GM23338 (cell line): ENCODE data around the gene TM9SF4. TPM values are rescaled to one million over a fixed set of nuclear protein-coding genes. Genes with fewer than 3 reads are reported as not detected.

Experiments used
- ATAC-seq: fragments of 200-7000 bp; cut with Tn5 transposase; 3 replicates; pipeline ENCODE4 v1.9.1; 2020
- DNase-seq: peaks from one replicate; pipeline ENCODE4 v3.0.0-alpha.2; 2015; ENCODE audit warnings: low spot score
- H2AFZ ChIP-seq: fragments of 200-600 bp; sonication (generic); 2 replicates; pipeline ENCODE4 v1.8.0; 2016; ENCODE audit warnings: antibody characterized with exemption, mild to moderate bottlenecking, moderate library complexity
- H3F3A ChIP-seq: fragments of 200-600 bp; sonication (generic); replicated peaks from 2 replicates; pipeline ENCODE4 v1.8.0; 2017; ENCODE audit warnings: antibody characterized with exemption, mixed run types, low read depth
- H3K27ac ChIP-seq: fragments of 200-600 bp; sonication (generic); 2 replicates; pipeline ENCODE4 v1.6.1; 2016; ENCODE audit warnings: low read depth
- H3K27me3 ChIP-seq: fragments of 200-600 bp; sonication (generic); 2 replicates; pipeline ENCODE4 v1.8.0; 2016; ENCODE audit warnings: mild to moderate bottlenecking, mixed run types, moderate library complexity; ENCODE audit not compliant: insufficient read depth
- H3K36me3 ChIP-seq: fragments of 200-600 bp; sonication (generic); 2 replicates; pipeline ENCODE4 v1.8.0; 2016; ENCODE audit warnings: mild to moderate bottlenecking; ENCODE audit not compliant: insufficient read depth
- H3K4me1 ChIP-seq: fragments of 200-600 bp; sonication (generic); 2 replicates; pipeline ENCODE4 v1.8.0; 2016; ENCODE audit warnings: mild to moderate bottlenecking, moderate library complexity; ENCODE audit not compliant: insufficient read depth
- H3K4me2 ChIP-seq: fragments of 200-600 bp; sonication (generic); 2 replicates; pipeline ENCODE4 v1.7.1; 2017; ENCODE audit warnings: mixed run types
- H3K4me3 ChIP-seq: fragments of 200-600 bp; sonication (generic); 2 replicates; pipeline ENCODE4 v1.6.1; 2016; ENCODE audit warnings: mixed run types
- H3K79me2 ChIP-seq: fragments of 200-600 bp; sonication (generic); replicated peaks from 2 replicates; pipeline ENCODE4 v1.8.0; 2017; ENCODE audit warnings: mild to moderate bottlenecking; ENCODE audit not compliant: insufficient read depth
- H3K9me2 ChIP-seq: fragments of 200-600 bp; sonication (generic); 2 replicates; pipeline ENCODE4 v1.8.0; 2017; ENCODE audit not compliant: insufficient read depth
- H4K20me1 ChIP-seq: fragments of 200-600 bp; sonication (generic); replicated peaks from 2 replicates; pipeline ENCODE4 v1.8.0; 2017; ENCODE audit warnings: mild to moderate bottlenecking; ENCODE audit not compliant: insufficient read depth
- H3K27ac Mint-ChIP-seq: 2 replicates; pipeline ENCODE4 v1.8.0; 2020; ENCODE audit warnings: inconsistent platforms, mild to moderate bottlenecking, moderate library complexity, mixed read lengths
- H3K27me3 Mint-ChIP-seq: 3 replicates; pipeline ENCODE4 v1.8.0; 2022; ENCODE audit warnings: low read depth, mild to moderate bottlenecking, moderate library complexity, mixed read lengths, inconsistent platforms; ENCODE audit not compliant: insufficient read depth, poor library complexity
- H3K36me3 Mint-ChIP-seq: 3 replicates; pipeline ENCODE4 v1.8.0; 2021; ENCODE audit warnings: low read depth, mild to moderate bottlenecking, inconsistent platforms, moderate library complexity, mixed read lengths
- H3K4me1 Mint-ChIP-seq: 3 replicates; pipeline ENCODE4 v1.8.0; 2020; ENCODE audit warnings: mild to moderate bottlenecking, inconsistent platforms, mixed read lengths
- H3K4me3 Mint-ChIP-seq: 3 replicates; pipeline ENCODE4 v1.8.0; 2021; ENCODE audit warnings: moderate library complexity, mild to moderate bottlenecking, inconsistent platforms, mixed read lengths
- H3K9me3 Mint-ChIP-seq: 3 replicates; pipeline ENCODE4 v1.8.0; 2020; ENCODE audit warnings: moderate library complexity, mild to moderate bottlenecking, inconsistent platforms, mixed read lengths
- CREB1 ChIP-seq: fragments of 250-450 bp; sonication (Bioruptor Pico); IDR thresholded peaks from 2 replicates; pipeline ENCODE4 v1.5.0; 2020; ENCODE audit warnings: low read depth, mild to moderate bottlenecking, moderate library complexity
- CTCF ChIP-seq, 2 experiments: fragments of 200-600 bp in 1 of 2; sonication (generic) in 1 of 2; conservative IDR thresholded peaks; 2 replicates each; pipeline versions ENCODE4 v1.5.1 to v1.6.1; 2016 to 2017; ENCODE audit warnings: antibody characterized with exemption in 2 of 2, low read depth in 2 of 2, mild to moderate bottlenecking in 2 of 2, moderate library complexity in 1 of 2
- ETS1 ChIP-seq: IDR thresholded peaks from 2 replicates; pipeline ENCODE4 v1.6.1; 2016; ENCODE audit warnings: antibody characterized with exemption
- EZH2phosphoT487 ChIP-seq: fragments of 200-600 bp; sonication (generic); IDR thresholded peaks from one replicate; pipeline ENCODE4 v1.8.1; 2018; ENCODE audit warnings: antibody characterized with exemption; ENCODE audit not compliant: unreplicated experiment
- NANOG ChIP-seq: IDR thresholded peaks from 2 replicates; pipeline ENCODE4 v1.6.1; 2016; ENCODE audit warnings: antibody characterized with exemption, borderline replicate concordance
- POLR2AphosphoS5 ChIP-seq: IDR thresholded peaks from 2 replicates; pipeline ENCODE4 v1.6.1; 2016; ENCODE audit warnings: antibody characterized with exemption, low read depth
- STAT1 ChIP-seq: IDR thresholded peaks from one replicate; pipeline ENCODE4 v1.6.1; 2016; ENCODE audit warnings: antibody characterized with exemption; ENCODE audit not compliant: unreplicated experiment
- ZNF114 ChIP-seq: fragments of 250-450 bp; sonication (Bioruptor Pico); IDR thresholded peaks from 2 replicates; pipeline ENCODE4 v1.5.0; 2020; ENCODE audit warnings: mild to moderate bottlenecking, moderate library complexity
- ZNF331 ChIP-seq: fragments of 250-450 bp; sonication (Bioruptor Pico); IDR thresholded peaks from 2 replicates; pipeline ENCODE4 v1.5.0; 2020; ENCODE audit warnings: low read depth, mild to moderate bottlenecking, moderate library complexity
- ZNF462 ChIP-seq: fragments of 250-450 bp; sonication (Bioruptor Pico); IDR thresholded peaks from 2 replicates; pipeline ENCODE4 v1.5.0; 2020; ENCODE audit warnings: mild to moderate bottlenecking, moderate library complexity
- polyA plus RNA-seq: library from polyadenylated mRNA; unstranded; fragments of >200 nt; fragmentation: Nextera tagmentation; extraction: Ambion mirVana; gene quantifications from 2 replicates; pipeline ENCODE4 v1.2.1, GENCODE V29; 2016
- total RNA-seq: library from RNA; depleted of rRNA; stranded (reverse); fragments of >200 nt; shearing (Covaris generic); gene quantifications from 2 replicates; pipeline ENCODE4 v1.2.3, GENCODE V29; 2014

TM9SF4 gene
- total and polyA plus RNA-seq, 2 experiments from 2014 or later, result 20.4 to 52.6 TPM

GRCh38 chr20:32078322-32078721 is 31.2 kb upstream of the TM9SF4 start:
- H3K36me3 Mint-ChIP-seq, result no peaks in the 10 kb centered on the region; the same call in 2 of the 3 replicates
- no peaks in the 10 kb centered on the region for H3K9me3 Mint-ChIP-seq
- no peaks in the 10 kb centered on the region for H3F3A ChIP-seq
- H3K4me1 Mint-ChIP-seq, result no peaks in the 10 kb centered on the region
- H3K4me3 Mint-ChIP-seq, result no peak overlapping the region
- no peaks in the 10 kb centered on the region for H4K20me1 ChIP-seq
- 0 out of 2 replicates have a peak, but pooled peaks cover 4% of the 10 kb centered on the region for H3K9me2 ChIP-seq
- H3K4me3 ChIP-seq, result no peak overlapping the region
- H2AFZ ChIP-seq, result no peak overlapping the region
- H3K4me1 ChIP-seq, result no peaks in the 10 kb centered on the region
- TF ChIP-seq ETS1 (no peak), NANOG (no peak), STAT1 (no peak), POLR2AphosphoS5 (no peak), ZNF331 (CRISPR knock-in tag) (no peak), EZH2phosphoT487 (no peak), CREB1 (CRISPR knock-in tag) (no peak), CTCF (conservative IDR thresholded peaks at IDR 0.05; ENCODE audit: low read depth in 2 of 2) (no peak)
- no peak for ATAC-seq
- no peaks in the 10 kb centered on the region for H3K79me2 ChIP-seq
- no peaks in the 10 kb centered on the region for H3K27me3 ChIP-seq
- H3K27me3 Mint-ChIP-seq, result peaks cover 4% of the 10 kb centered on the region
- no peak overlapping the region for H3K27ac ChIP-seq
- no peak overlapping the region for H3K4me2 ChIP-seq
- H3K27ac Mint-ChIP-seq, result no peak overlapping the region
- H3K36me3 ChIP-seq, result no peaks in the 10 kb centered on the region
- DNase-seq, result no peak

- ATAC-seq, result no peak
- no peak overlapping the region for H3K4me3 Mint-ChIP-seq
- Histone ChIP-seq H2AFZ (0 out of 2 replicates have a peak overlapping the region, but pooled peaks have one; percentile 79), H3K4me3 (no peak overlapping the region), H3K36me3 (no peaks in the 10 kb centered on the region), H3K4me2 (no peak overlapping the region), H3K27me3 (no peaks in the 10 kb centered on the region), H4K20me1 (no peaks in the 10 kb centered on the region), H3F3A (no peaks in the 10 kb centered on the region), H3K4me1 (no peaks in the 10 kb centered on the region), H3K79me2 (no peaks in the 10 kb centered on the region), H3K9me2 (0 out of 2 replicates have a peak, but pooled peaks cover 4% of the 10 kb centered on the region), H3K27ac (no peak overlapping the region)
- peaks cover 4% of the 10 kb centered on the region for H3K27me3 Mint-ChIP-seq
- H3K9me3 Mint-ChIP-seq, result no peaks in the 10 kb centered on the region
- H3K27ac Mint-ChIP-seq, result no peak overlapping the region
- no peaks in the 10 kb centered on the region; the same call in 2 of the 3 replicates for H3K36me3 Mint-ChIP-seq
- H3K4me1 Mint-ChIP-seq, result no peaks in the 10 kb centered on the region
- DNase-seq, result no peak
- no peak for TF ChIP-seq ZNF114 (CRISPR knock-in tag)
- no peak for TF ChIP-seq CREB1 (CRISPR knock-in tag)
- TF ChIP-seq ZNF331 (CRISPR knock-in tag), result no peak
- no peak for TF ChIP-seq ZNF462
Measured at GRCh38 chr20:32078791-32079190, 30.7 kb upstream of the TM9SF4 start.
